Skin of body (tissue), 2 donors: ENCODE measurements around the gene CKM. TPM values are rescaled to one million over a fixed set of nuclear protein-coding genes. Genes with fewer than 3 reads are reported as not detected.
"Not testable (repeated sequence)": the region's sequence is repeated elsewhere in the genome, so short reads cannot be mapped to it uniquely, and the experiment has no call there.

Source experiments
- DNase-seq: peaks from one replicate; lab custom pipeline; 2025; lab: John Stamatoyannopoulos, UW
- total RNA-seq: library from RNA; depleted of rRNA; stranded (reverse); fragments of >200 nt; gene quantifications from one replicate; pipeline ENCODE4 v1.2.3, GENCODE V29; 2014

CKM gene
- total RNA-seq, 1 donor from 2014 or later: 426 TPM

- no peak for DNase-seq
These were observed 26.8 kb upstream of the CKM start for GRCh38 chr19:45349430-45349941.

- no peak for DNase-seq
These were observed 26.4 kb upstream of the CKM start for GRCh38 chr19:45349126-45349415.

DNA sequence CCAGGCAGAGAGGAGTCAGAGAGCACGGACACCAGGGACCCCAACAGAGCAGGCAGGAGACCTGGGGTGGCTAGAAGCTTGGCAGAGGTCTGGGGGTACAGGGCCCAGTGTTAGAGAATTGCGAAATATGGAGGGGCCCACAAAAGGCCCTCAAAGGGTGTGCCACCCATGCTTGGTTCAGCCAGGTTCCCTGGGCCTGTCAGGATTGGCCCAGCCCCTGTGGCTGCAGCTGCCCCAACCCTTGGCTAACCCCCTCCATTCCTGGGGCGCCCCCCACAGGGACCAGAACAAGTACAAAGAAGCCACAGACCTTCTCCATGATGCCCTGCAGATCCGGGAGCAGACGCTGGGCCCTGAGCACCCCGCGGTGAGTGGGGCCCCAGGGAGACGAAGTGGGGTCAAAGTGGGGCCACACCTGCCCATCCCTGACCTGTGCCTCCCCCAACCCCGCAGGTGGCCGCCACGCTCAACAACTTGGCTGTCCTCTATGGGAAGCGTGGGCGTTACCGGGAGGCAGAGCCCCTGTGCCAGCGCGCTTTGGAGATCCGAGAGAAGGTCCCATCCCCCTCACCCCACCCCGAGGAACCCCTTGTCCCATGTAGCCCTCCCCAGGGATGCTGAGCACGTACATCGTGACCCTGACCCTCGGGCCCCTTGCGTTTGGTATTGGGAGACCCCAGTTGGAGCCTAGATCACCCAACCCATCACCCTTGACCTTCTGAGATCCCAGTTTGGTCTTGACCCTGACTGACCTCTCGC, 25.9 kb upstream of the CKM start:
- DNase-seq: no peak

- no peak for DNase-seq
These were observed 25.1 kb upstream of the CKM start for GRCh38 chr19:45347570-45348366.

DNA sequence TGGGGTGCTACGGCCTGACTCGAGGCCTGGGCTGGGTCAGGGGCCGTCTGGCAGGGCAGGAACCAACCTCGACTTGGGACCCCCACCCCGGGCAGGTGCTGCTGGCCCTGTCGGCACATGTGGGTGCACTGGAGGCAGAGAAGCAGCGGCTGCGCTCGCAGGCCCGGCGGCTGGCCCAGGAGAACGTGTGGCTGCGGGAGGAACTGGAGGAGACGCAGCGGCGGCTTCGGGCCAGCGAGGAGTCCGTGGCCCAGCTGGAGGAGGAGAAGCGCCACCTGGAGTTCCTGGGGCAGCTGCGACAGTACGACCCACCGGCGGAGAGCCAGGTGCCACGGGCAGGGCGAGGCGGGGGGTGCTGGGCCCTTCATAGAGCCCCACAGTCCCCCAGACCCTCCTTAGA, 23.8 kb upstream of the CKM start:
- no peak for DNase-seq

DNA sequence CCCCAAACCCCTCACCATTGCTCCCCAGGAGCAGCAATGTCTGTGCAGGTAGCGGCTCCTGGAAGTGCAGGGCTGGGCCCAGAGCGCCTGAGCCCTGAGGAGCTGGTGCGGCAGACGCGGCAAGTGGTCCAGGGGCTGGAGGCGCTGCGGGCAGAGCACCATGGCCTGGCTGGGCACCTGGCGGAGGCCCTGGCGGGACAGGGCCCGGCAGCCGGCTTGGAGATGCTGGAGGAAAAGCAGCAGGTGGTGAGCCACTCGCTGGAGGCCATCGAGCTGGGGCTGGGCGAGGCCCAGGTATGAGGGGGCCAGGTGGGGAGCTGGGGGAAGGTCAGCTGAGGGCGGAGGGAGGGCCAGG, 22.8 kb upstream of the CKM start:
- DNase-seq: no peak

GRCh38 chr19:45344621-45345505, 22.2 kb upstream of the CKM start:
- DNase-seq: no peak

GRCh38 chr19:45342911-45343310, 20.2 kb upstream of the CKM start:
- no peak for DNase-seq

- DNase-seq: no peak
These were observed 18.3 kb upstream of the CKM start for GRCh38 chr19:45340899-45341453.

DNA sequence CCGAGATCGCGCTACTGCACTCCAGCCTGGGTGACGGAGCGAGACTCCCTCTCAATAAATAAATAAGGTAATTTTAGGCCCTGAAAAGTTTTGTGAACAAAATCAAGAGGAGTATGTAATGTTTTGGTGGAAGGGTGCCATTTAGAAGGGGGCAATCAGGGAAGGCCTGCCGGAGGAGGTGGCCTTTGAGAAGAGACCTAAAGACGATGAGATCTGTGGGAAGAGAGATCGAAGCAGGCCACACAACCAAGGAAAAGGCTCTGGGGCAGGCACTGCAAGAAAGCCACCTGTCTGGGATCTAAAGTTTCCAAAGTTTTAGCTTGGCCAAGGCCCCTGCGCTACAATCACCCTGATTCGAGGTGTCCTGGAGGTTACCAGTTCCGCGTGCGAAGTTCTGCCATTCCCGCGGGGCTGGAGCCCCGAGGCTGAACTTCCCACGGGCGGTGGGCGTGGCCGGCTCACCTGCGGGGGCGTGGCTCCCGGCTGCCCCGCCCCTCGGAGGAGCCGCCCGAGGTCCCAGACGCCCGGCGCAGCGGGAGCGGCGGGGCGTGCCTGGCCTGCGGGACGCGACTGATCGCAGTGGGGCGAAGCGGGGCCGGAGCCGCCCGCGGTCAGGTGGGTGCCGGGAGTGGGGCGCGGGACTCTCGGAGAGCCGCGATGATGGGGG, 17.7 kb upstream of the CKM start, which contains the start of gene KLC3:
Gene KLC3 (plus strand): TSS at position 519 of the 667 bp plus-strand sequence. CDS start 4,792 bp downstream, outside the sequence.
- DNase-seq: no peak

GRCh38 chr19:45339629-45340028, 17.0 kb upstream of the CKM start:
- DNase-seq: no peak

DNA sequence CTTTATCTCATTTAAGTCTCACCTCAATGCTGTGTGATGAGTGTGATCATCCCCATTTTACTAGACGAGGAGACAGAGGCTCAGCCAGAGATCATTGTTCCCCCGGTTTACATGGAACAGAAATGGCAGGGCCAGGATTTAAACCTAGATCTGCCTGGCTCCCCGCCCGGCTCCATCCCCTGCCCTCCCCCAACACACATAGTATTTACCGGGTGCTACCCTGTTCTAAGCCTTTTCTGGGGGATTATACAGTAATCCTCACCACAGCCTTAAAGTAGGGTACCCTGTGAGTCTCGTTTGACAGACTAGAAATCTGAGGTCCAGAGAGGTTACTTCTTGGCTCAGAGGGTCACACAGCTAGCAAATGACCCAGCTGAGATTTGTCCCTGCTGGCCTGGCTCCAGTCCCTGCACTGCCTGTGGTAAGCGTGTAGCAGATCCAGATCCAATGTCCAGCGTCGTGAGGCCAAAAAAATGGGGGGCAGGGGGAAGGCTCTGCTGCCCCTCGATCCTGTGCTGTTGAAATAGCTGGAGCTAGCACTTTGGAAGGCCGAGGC, 14.1 kb upstream of the CKM start:
- no peak for DNase-seq

GRCh38 chr19:45334881-45335280, 12.2 kb upstream of the CKM start:
- DNase-seq: not testable (repeated sequence)

DNA sequence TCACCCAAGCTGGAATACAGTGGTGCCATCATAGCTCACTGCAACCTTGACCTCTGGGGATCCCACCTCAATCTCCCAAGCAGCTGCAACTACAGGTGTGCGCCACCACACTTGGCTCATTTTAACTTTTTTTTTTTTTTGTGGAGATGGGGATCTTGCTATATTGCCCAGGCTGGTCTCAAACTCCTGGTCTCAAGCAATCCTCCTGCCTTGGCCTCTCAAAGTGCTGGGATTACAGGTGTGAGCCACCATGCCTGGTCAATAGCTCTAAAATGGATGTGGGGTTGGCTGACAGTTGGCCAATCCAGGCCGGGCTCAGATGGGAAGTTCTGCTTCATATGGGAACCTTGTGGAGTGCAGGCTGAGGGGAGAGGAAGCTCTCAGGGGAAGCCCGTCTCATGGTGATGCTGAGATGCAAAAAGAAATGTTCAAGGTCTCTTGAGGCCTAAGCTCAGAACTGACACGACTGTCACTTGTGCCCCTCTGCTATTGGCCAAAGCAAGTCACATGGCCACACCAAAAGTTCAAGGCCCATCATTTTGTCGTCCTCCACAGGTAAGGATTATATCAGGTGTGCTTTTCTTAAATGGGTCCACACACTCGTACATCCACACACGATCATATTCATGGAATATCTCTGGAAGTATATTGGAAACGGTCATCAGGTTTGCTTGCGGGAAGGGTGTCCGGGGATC, 11.1 kb upstream of the CKM start:
- DNase-seq: no peak

DNA sequence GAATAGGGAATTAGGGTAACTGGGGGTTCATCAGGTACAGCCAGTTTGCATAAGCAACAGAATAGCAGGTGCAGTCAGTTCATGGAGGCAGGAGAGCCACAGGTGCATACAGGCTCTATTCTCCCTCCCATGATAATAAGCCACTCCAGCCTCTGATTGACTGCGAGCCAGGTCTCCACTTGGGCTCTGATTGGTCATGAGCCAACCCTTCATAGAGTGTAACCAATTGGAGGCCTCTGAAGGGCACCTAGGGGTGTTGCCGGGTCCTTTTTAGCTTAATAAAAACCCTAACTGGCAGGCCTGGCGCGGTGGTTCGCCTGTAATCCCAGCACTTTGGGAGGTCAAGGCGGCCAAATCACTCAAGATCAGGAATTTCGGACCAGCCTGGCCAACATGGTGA, 8.7 kb upstream of the CKM start:
- DNase-seq: no peak

DNA sequence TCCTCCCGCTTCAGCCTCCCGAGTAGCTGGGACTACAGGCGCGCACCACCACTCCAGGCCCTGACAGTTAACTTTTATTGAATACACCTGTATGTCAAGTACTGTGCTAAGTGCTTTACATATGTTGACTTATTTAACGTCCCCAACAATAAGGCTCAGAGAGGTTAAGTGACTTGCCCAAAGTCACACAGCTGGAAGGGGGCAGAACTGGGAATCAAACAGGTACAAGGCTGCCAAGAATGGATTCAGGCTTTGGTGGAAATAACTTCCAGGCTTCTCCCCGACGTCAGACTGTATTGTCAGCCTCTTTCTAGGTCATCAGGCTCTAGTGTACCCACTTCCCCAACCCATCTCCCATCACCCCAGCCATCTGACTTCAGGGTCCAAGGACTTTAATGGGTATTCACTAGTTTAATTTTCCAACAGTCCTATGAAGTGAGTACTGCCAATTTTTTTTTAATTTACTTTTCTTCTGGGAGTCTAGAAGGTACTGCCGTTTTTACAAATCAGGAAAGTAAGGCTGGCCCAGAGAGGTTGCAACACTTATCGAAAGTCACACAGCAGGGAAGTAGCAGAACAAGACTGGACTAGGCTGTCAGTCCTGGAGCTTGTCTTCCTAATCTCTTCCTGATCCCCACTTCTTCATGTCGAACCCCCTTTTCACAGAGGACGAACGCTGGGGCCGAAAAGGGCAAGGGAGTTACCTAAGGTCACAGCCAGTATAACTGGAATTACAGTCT, 4.9 kb upstream of the CKM start:
- no peak for DNase-seq

DNA sequence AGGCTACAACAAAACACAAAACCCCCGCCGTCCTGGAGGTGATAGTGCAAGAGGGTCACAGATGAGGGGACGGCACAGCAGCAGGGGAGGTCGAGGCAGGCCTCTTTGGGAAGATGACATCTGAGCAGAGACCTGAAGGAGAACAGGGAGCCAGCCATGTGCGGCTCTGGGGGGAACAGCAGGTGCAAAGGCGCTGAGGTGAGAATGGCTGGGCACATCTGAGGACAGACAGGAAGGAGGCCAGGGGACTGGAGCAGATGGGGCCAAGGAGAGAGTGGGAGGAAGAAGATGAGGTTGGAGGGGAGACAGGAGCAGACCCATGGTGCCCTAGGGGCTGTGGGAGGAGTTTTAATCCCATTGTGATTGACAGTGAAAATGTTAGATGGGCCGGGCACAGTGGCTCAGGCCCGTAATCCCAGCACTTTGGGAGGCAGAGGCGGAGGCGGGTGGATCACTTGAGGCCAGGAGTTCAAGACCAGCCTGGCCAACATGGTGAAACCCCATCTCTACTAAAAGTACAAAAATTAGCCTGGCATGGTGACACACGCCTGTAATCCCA, 1.8 kb upstream of the CKM start:
- no peak for DNase-seq

DNA sequence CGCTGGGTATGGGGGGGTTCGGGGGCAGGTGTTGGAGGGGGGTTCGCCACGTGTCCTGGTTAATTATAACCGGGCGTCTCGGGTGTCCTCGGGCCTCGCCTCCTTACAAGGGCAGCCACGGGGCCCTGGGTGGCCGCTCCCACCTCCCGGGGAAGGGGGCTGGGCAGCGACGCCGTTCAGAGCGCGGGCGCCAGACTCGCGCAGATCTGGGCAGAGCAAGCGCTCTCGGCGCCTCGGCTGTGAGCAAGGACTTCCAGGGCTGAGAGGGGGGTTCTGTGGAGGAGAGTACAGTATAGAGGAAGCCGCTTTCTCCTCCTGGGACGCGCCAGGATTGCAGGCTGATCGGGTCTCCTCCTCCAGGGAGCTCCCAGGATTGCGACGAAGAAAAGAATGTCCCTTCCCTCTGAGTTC, 1.0 kb upstream of the CKM start:
- DNase-seq: no peak

DNA sequence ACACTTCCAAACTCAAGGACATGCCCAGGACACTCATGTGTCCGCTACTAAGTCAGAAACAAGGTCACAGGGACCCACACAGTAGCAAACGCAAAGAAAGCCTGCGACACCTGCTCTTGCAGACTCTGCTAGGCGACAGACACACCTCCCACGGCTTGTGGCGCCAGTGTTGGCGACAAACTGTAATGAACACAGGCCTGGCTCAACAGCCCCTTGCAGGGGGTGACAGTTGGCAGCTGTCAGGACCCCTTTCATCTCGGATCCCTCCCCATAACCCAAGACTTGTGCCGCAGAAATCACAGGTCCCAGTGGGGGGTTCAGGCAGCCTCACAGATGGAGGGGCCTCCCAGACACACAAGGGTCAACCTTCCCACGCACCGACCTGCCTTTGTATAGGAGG, 364 bp downstream of the CKM start:
- DNase-seq: no peak
